K562 (cell line): ENCODE results near the gene VGF. TPM values are rescaled to one million over a fixed set of nuclear protein-coding genes. Genes with fewer than 3 reads are reported as not detected.
A peak's percentile ranks its signal among the peaks of the same experiment; 100 is the strongest.

Source experiments
- CBFA2T2 ChIP-seq: fragments of 450-650 bp; conservative IDR thresholded peaks from 2 replicates; pipeline ENCODE4 v1.6.1; 2017; ENCODE audit warnings: mild to moderate bottlenecking
- CREB1 ChIP-seq, 2 experiments: sonication (generic) in 1 of 2; formaldehyde crosslinking in 1 of 2; IDR thresholded peaks; 2 replicates each; pipeline versions ENCODE4 v1.6.1 to v1.8.0; 2012 to 2022; ENCODE audit warnings: inconsistent platforms in 1 of 2, mild to moderate bottlenecking in 1 of 2, missing genetic modification reagents in 1 of 2, moderate library complexity in 1 of 2
- CREM ChIP-seq: IDR thresholded peaks from 2 replicates; pipeline ENCODE4 v1.6.1; 2014; ENCODE audit warnings: antibody characterized with exemption, low read depth
- DDX20 ChIP-seq: fragments of 450-650 bp; IDR thresholded peaks from 2 replicates; pipeline ENCODE4 v1.6.1; 2016; ENCODE audit warnings: missing genetic modification characterization, low read depth, mild to moderate bottlenecking, missing compliant biosample characterization, moderate library complexity
- DEAF1 ChIP-seq: fragments of 450-650 bp; formaldehyde crosslinking; IDR thresholded peaks from 2 replicates; pipeline ENCODE4 v1.4.0; 2020; ENCODE audit warnings: mild to moderate bottlenecking, moderate library complexity
- EP400 ChIP-seq: fragments of 450-650 bp; IDR thresholded peaks from 2 replicates; pipeline ENCODE4 v1.6.1; 2017; ENCODE audit warnings: antibody characterized with exemption, mild to moderate bottlenecking, moderate library complexity
- FOSL1 ChIP-seq: fragments of 200-800 bp; sonication (Bioruptor generic); conservative IDR thresholded peaks from 2 replicates; pipeline ENCODE4 v1.6.1; 2016; ENCODE audit warnings: missing genetic modification characterization, missing compliant biosample characterization
- GABPA ChIP-seq: fragments of 200-800 bp; sonication (Bioruptor generic); conservative IDR thresholded peaks from 2 replicates; pipeline ENCODE4 v1.6.1; 2016; ENCODE audit warnings: low read depth, missing genetic modification characterization, missing compliant biosample characterization
- GABPB2 ChIP-seq: fragments of 250-450 bp; sonication (Bioruptor Pico); conservative IDR thresholded peaks from 2 replicates; pipeline ENCODE4 v1.5.1; 2021; ENCODE audit warnings: mild to moderate bottlenecking
- GATAD2B ChIP-seq: fragments of 450-650 bp; IDR thresholded peaks from 2 replicates; pipeline ENCODE4 v1.6.1; 2017; ENCODE audit warnings: mild to moderate bottlenecking, borderline replicate concordance
- HCFC1 ChIP-seq: IDR thresholded peaks from 2 replicates; pipeline ENCODE4 v1.6.1; 2012; ENCODE audit warnings: low read depth, low read length, improper control_type of control experiment
- HNRNPLL ChIP-seq: fragments of 200-400 bp; formaldehyde crosslinking; IDR thresholded peaks from 2 replicates; pipeline ENCODE4 v1.6.1; 2017; ENCODE audit warnings: low read length, low read depth, mild to moderate bottlenecking; ENCODE audit not compliant: poor library complexity, severe bottlenecking
- KLF10 ChIP-seq: fragments of 250-450 bp; sonication (Bioruptor Pico); IDR thresholded peaks from 2 replicates; pipeline ENCODE4 v1.6.1; 2021; ENCODE audit warnings: matching md5 sums
- MCM7 ChIP-seq, 2 experiments: fragments of 450-650 bp; IDR thresholded peaks; 2 replicates each; pipeline ENCODE4 v1.6.1; 2016 to 2018
- MEIS2 ChIP-seq: fragments of 450-650 bp; IDR thresholded peaks from 2 replicates; pipeline ENCODE4 v1.6.1; 2014; ENCODE audit warnings: mild to moderate bottlenecking; ENCODE audit not compliant: partially characterized antibody
- MLLT1 ChIP-seq, 2 experiments: fragments of 450-650 bp; IDR thresholded peaks; 2 replicates each; pipeline ENCODE4 v1.6.1; 2016
- MTA1 ChIP-seq: fragments of 450-650 bp; IDR thresholded peaks from 2 replicates; pipeline ENCODE4 v1.6.1; 2017; ENCODE audit warnings: borderline replicate concordance
- MTF1 ChIP-seq: fragments of 250-450 bp; sonication (Bioruptor Pico); IDR thresholded peaks from 2 replicates; pipeline ENCODE4 v1.9.0; 2021; ENCODE audit warnings: moderate library complexity, mild to moderate bottlenecking, inconsistent platforms, borderline replicate concordance
- RBBP5 ChIP-seq: fragments of 200-600 bp; sonication (generic); IDR thresholded peaks from 2 replicates; pipeline ENCODE4 v1.6.1; 2012; ENCODE audit warnings: borderline replicate concordance, mild to moderate bottlenecking, low read length, control low read depth, inconsistent platforms; ENCODE audit not compliant: insufficient read depth, poor library complexity, severe bottlenecking
- SIN3A ChIP-seq, 2 experiments: fragments of 150-350 bp in 1 of 2; IDR thresholded peaks; 2 replicates each; pipeline ENCODE4 v1.6.1; 2011 to 2016; ENCODE audit warnings: borderline replicate concordance in 2 of 2, low read depth in 2 of 2, low read length in 2 of 2, mild to moderate bottlenecking in 2 of 2, moderate library complexity in 2 of 2; ENCODE audit not compliant: control insufficient read depth in 1 of 2
- ZNF175 ChIP-seq: fragments of 200-800 bp; sonication (Bioruptor generic); IDR thresholded peaks from 2 replicates; pipeline ENCODE4 v1.6.1; 2016; ENCODE audit warnings: low read depth, mild to moderate bottlenecking, missing genetic modification characterization, missing compliant biosample characterization
- ZNF217 ChIP-seq: sonication (generic); formaldehyde crosslinking; IDR thresholded peaks from 2 replicates; pipeline ENCODE4 v1.8.0; 2022; ENCODE audit warnings: mild to moderate bottlenecking, missing genetic modification reagents
- ZNF384 ChIP-seq: IDR thresholded peaks from 2 replicates; pipeline ENCODE4 v1.6.1; 2012; ENCODE audit warnings: low read depth, low read length, improper control_type of control experiment
- ZNF431 ChIP-seq: sonication (generic); formaldehyde crosslinking; IDR thresholded peaks from 2 replicates; pipeline ENCODE4 v1.8.0; 2022; ENCODE audit warnings: mild to moderate bottlenecking, missing genetic modification reagents
- ZNF584 ChIP-seq: fragments of 200-800 bp; sonication (Bioruptor generic); IDR thresholded peaks from 2 replicates; pipeline ENCODE4 v1.6.1; 2016; ENCODE audit warnings: low read depth, mild to moderate bottlenecking, missing genetic modification characterization, missing compliant biosample characterization
- ZNF696 ChIP-seq: fragments of 250-450 bp; sonication (Bioruptor Pico); conservative IDR thresholded peaks from 2 replicates; pipeline ENCODE4 v1.4.0; 2020; ENCODE audit warnings: mild to moderate bottlenecking, moderate library complexity
- ZNF79 ChIP-seq: fragments of 250-450 bp; sonication (Bioruptor Pico); IDR thresholded peaks from 2 replicates; pipeline ENCODE4 v1.4.0; 2020; ENCODE audit warnings: low read depth, mild to moderate bottlenecking, moderate library complexity
- ZSCAN29 ChIP-seq: fragments of 450-650 bp; IDR thresholded peaks from 2 replicates; pipeline ENCODE4 v1.6.1; 2017
- polyA plus RNA-seq, 8 experiments: library from polyadenylated mRNA; depleted of rRNA in 4 of 8; stranded (reverse) in 5 of 8; unstranded in 3 of 8; fragments of >200 nt; fragmentation: Nextera tagmentation in 2 of 8; fragmentation: Illumina TruSeq in 1 of 8; extraction: Ambion mirVana in 2 of 8; extraction: Trizol in 1 of 8; gene quantifications; 2 replicates each; pipeline versions ENCODE4 v1.2.1 to v1.2.3, GENCODE V29; 2011 to 2014; ENCODE audit warnings: inconsistent platforms in 1 of 8, missing spikeins in 1 of 8
- total RNA-seq, 7 experiments: library from RNA; depleted of rRNA in 6 of 7; stranded (reverse); fragments of >200 nt in 6 of 7; fragmentation: Illumina TruSeq in 2 of 7; extraction: Trizol in 2 of 7; gene quantifications; 2 replicates each; pipeline versions ENCODE4 v1.2.1 to v1.2.3, GENCODE V29; 2011 to 2021; ENCODE audit warnings: low replicate concordance in 1 of 7

The VGF gene
- total and polyA plus RNA-seq, 9 of the 15 experiments (the other 6 are each of a cell fraction or from before 2014, with no cell fraction given) = 0.03 to 5.7 (median 0.34) TPM

GRCh38 chr7:101124376-101125056 is 40.9 kb downstream of the VGF start (continued):
- TF ChIP-seq GABPB2 (no peak), ZSCAN29 (no peak), CREM (no peak), DDX20 (no peak), GATAD2B (no peak), FOSL1 (tag) (peak; percentile 35; the same call in 1 of the 2 replicates), MLLT1 (IDR thresholded peaks at IDR 0.05) (peak in 1 of 2 experiments; percentile 34; a peak in 1 of 4 replicates), SIN3A (IDR thresholded peaks at IDR 0.05; ENCODE audit: borderline replicate concordance in 2 of 2, control insufficient read depth in 1 of 2, low read depth in 2 of 2, low read length in 2 of 2) (no peak), ZNF384 (0 out of 2 replicates have a peak, but pooled peaks have one; percentile 36), EP400 (no peak), ZNF431 (CRISPR knock-in tag) (no peak), CBFA2T2 (no peak), ZNF584 (CRISPR knock-in tag) (peak; percentile 22; the same call in 1 of the 2 replicates), ZNF79 (no peak), DEAF1 (CRISPR knock-in tag) (0 out of 2 replicates have a peak, but pooled peaks have one; percentile 15), ZNF217 (CRISPR knock-in tag) (no peak), MEIS2 (no peak), ZNF175 (CRISPR knock-in tag) (peak; percentile 68; the same call in 1 of the 2 replicates), MTA1 (no peak), GABPA (tag) (peak; percentile 57), HNRNPLL (no peak), MTF1 (CRISPR knock-in tag) (no peak), KLF10 (CRISPR knock-in tag) (no peak), CREB1 (IDR thresholded peaks at IDR 0.05) (no peak), CREB1 (CRISPR knock-in tag; IDR thresholded peaks at IDR 0.05) (no peak), ZNF696 (CRISPR knock-in tag) (no peak), HCFC1 (no peak), MCM7 (IDR thresholded peaks at IDR 0.05) (no peak), RBBP5 (peak; percentile 31)
